ENCODE data around the gene MUC4.
A peak's percentile ranks its signal among the peaks of the same experiment; 100 is the strongest.

The MUC4 gene

GRCh38 chr3:195701042-195701915, 110.5 kb downstream of the MUC4 start:
- Histone ChIP-seq H3K36me3 (ENCODE audit: control insufficient read depth, insufficient read depth, low read length) (no peaks in the 10 kb centered on the region), H3K9ac (ENCODE audit: low read depth, low read length) (no peak overlapping the region), H3K4me1 (ENCODE audit: control insufficient read depth, insufficient read depth, low read length) (peaks cover 36% of the 10 kb centered on the region), H3K4me3 (ENCODE audit: low read depth, low read length) (no peak overlapping the region), H3K27me3 (ENCODE audit: control insufficient read depth, insufficient read depth, low read length) (no peaks in the 10 kb centered on the region), H3K9me3 (ENCODE audit: control insufficient read depth, insufficient read depth, low read length) (no peaks in the 10 kb centered on the region), H3K27ac (ENCODE audit: low read depth, low read length) (no peak overlapping the region)

- H3K36me3 ChIP-seq (ENCODE audit: control insufficient read depth, insufficient read depth, low read length): no peaks in the 10 kb centered on the region
- no peaks in the 10 kb centered on the region for H3K27me3 ChIP-seq (ENCODE audit: control insufficient read depth, insufficient read depth, low read length)
Measured at GRCh38 chr3:195700319-195700718, 111.4 kb downstream of the MUC4 start.

GRCh38 chr3:195699860-195700259, 111.9 kb downstream of the MUC4 start:
- Histone ChIP-seq H3K9me3 (ENCODE audit: control insufficient read depth, insufficient read depth, low read length) (no peaks in the 10 kb centered on the region), H3K9ac (ENCODE audit: low read depth, low read length) (no peak overlapping the region), H3K27me3 (ENCODE audit: control insufficient read depth, insufficient read depth, low read length) (no peaks in the 10 kb centered on the region), H3K36me3 (ENCODE audit: control insufficient read depth, insufficient read depth, low read length) (no peaks in the 10 kb centered on the region), H3K4me1 (ENCODE audit: control insufficient read depth, insufficient read depth, low read length) (peaks cover 26% of the 10 kb centered on the region), H3K4me3 (ENCODE audit: low read depth, low read length) (no peak overlapping the region), H3K27ac (ENCODE audit: low read depth, low read length) (no peak overlapping the region)

More at GRCh38 chr3:195700319-195700718, 111.4 kb downstream of the MUC4 start:
- Histone ChIP-seq H3K27ac (ENCODE audit: low read depth, low read length) (no peak overlapping the region), H3K9ac (ENCODE audit: low read depth, low read length) (no peak overlapping the region), H3K4me3 (ENCODE audit: low read depth, low read length) (no peak overlapping the region), H3K9me3 (ENCODE audit: control insufficient read depth, insufficient read depth, low read length) (no peaks in the 10 kb centered on the region), H3K4me1 (ENCODE audit: control insufficient read depth, insufficient read depth, low read length) (peaks cover 30% of the 10 kb centered on the region)

GRCh38 chr3:195699388-195699771, 112.3 kb downstream of the MUC4 start:
- Histone ChIP-seq H3K27me3 (ENCODE audit: control insufficient read depth, insufficient read depth, low read length) (no peaks in the 10 kb centered on the region), H3K9ac (ENCODE audit: low read depth, low read length) (no peak overlapping the region), H3K4me1 (ENCODE audit: control insufficient read depth, insufficient read depth, low read length) (peaks cover 22% of the 10 kb centered on the region), H3K9me3 (ENCODE audit: control insufficient read depth, insufficient read depth, low read length) (no peaks in the 10 kb centered on the region), H3K4me3 (ENCODE audit: low read depth, low read length) (no peak overlapping the region), H3K27ac (ENCODE audit: low read depth, low read length) (no peak overlapping the region), H3K36me3 (ENCODE audit: control insufficient read depth, insufficient read depth, low read length) (0 out of 2 replicates have a peak, but pooled peaks cover under 1% of the 10 kb centered on the region)

GRCh38 chr3:195698647-195699387, 112.9 kb downstream of the MUC4 start:
- Histone ChIP-seq H3K4me1 (ENCODE audit: control insufficient read depth, insufficient read depth, low read length) (peaks cover 20% of the 10 kb centered on the region), H3K4me3 (ENCODE audit: low read depth, low read length) (no peak overlapping the region), H3K9ac (ENCODE audit: low read depth, low read length) (no peak overlapping the region), H3K27ac (ENCODE audit: low read depth, low read length) (peak overlapping the region; percentile 81), H3K36me3 (ENCODE audit: control insufficient read depth, insufficient read depth, low read length) (0 out of 2 replicates have a peak, but pooled peaks cover 6% of the 10 kb centered on the region), H3K27me3 (ENCODE audit: control insufficient read depth, insufficient read depth, low read length) (no peaks in the 10 kb centered on the region), H3K9me3 (ENCODE audit: control insufficient read depth, insufficient read depth, low read length) (no peaks in the 10 kb centered on the region)

GRCh38 chr3:195698325-195698646, 113.4 kb downstream of the MUC4 start:
- Histone ChIP-seq H3K9ac (ENCODE audit: low read depth, low read length) (0 out of 2 replicates have a peak overlapping the region, but pooled peaks have one; percentile 2), H3K9me3 (ENCODE audit: control insufficient read depth, insufficient read depth, low read length) (no peaks in the 10 kb centered on the region), H3K4me3 (ENCODE audit: low read depth, low read length) (peak overlapping the region; percentile 24), H3K27ac (ENCODE audit: low read depth, low read length) (peak overlapping the region; percentile 81), H3K27me3 (ENCODE audit: control insufficient read depth, insufficient read depth, low read length) (no peaks in the 10 kb centered on the region), H3K36me3 (ENCODE audit: control insufficient read depth, insufficient read depth, low read length) (0 out of 2 replicates have a peak, but pooled peaks cover 6% of the 10 kb centered on the region), H3K4me1 (ENCODE audit: control insufficient read depth, insufficient read depth, low read length) (peaks cover 20% of the 10 kb centered on the region)

- Histone ChIP-seq H3K9me3 (ENCODE audit: control insufficient read depth, insufficient read depth, low read length) (no peaks in the 10 kb centered on the region), H3K36me3 (ENCODE audit: control insufficient read depth, insufficient read depth, low read length) (0 out of 2 replicates have a peak, but pooled peaks cover 6% of the 10 kb centered on the region), H3K9ac (ENCODE audit: low read depth, low read length) (peak overlapping the region; percentile 2; the same call in 1 of the 2 replicates), H3K4me3 (ENCODE audit: low read depth, low read length) (peak overlapping the region; percentile 24), H3K27me3 (ENCODE audit: control insufficient read depth, insufficient read depth, low read length) (no peaks in the 10 kb centered on the region), H3K27ac (ENCODE audit: low read depth, low read length) (peak overlapping the region; percentile 81), H3K4me1 (ENCODE audit: control insufficient read depth, insufficient read depth, low read length) (peaks cover 20% of the 10 kb centered on the region)
Measured at GRCh38 chr3:195697582-195698324, 114.0 kb downstream of the MUC4 start.
